PC-3 (cell line): Measurements from ENCODE around the gene LRRC3. TPM values are rescaled to one million over a fixed set of nuclear protein-coding genes. Genes with fewer than 3 reads are reported as not detected.

ENCODE experiments used
- ATAC-seq: fragments of 200-7000 bp; cut with Tn5 transposase; 2 replicates; pipeline ENCODE4 v1.9.1; 2020; ENCODE audit warnings: mild to moderate bottlenecking, moderate library complexity
- BruUV-seq: library from RNA; stranded (reverse); fragments of 400-500 nt; replicated peaks from 2 replicates; lab custom pipeline; 2021; lab: Mats Ljungman, UMichigan
- CTCF ChIA-PET: fragments of 300-600 bp; sonication (Branson Sonifier 250); formaldehyde crosslinking; loops from one replicate; lab custom pipeline; 2022; ENCODE audit warnings: antibody characterized with exemption; lab: Charles Lee
- POLR2A ChIA-PET: fragments of 300-600 bp; sonication (Branson Sonifier 250); formaldehyde crosslinking; loops from one replicate; lab custom pipeline; 2022; ENCODE audit warnings: antibody characterized with exemption; ENCODE audit not compliant: unreplicated experiment; lab: Charles Lee
- DNase-seq: peaks from one replicate; pipeline ENCODE4 v3.0.0-alpha.2; 2015
- H2AFZ ChIP-seq: fragments of 300-600 bp; sonication (generic); 2 replicates; pipeline ENCODE4 v1.6.0; 2016; ENCODE audit warnings: antibody characterized with exemption, low read length
- H3F3A ChIP-seq: fragments of 300-600 bp; sonication (generic); one replicate; pipeline ENCODE4 v1.6.0; 2017; ENCODE audit warnings: antibody characterized with exemption, low read length, control low read depth, mild to moderate bottlenecking; ENCODE audit not compliant: unreplicated experiment
- H3K27ac ChIP-seq: fragments of 300-600 bp; sonication (generic); 2 replicates; pipeline ENCODE4 v1.5.1; 2016; ENCODE audit warnings: mild to moderate bottlenecking, low read length
- H3K27me3 ChIP-seq: fragments of 300-600 bp; sonication (generic); 2 replicates; pipeline ENCODE4 v1.6.1; 2016; ENCODE audit warnings: low read length, mixed read lengths
- H3K36me3 ChIP-seq: fragments of 300-600 bp; sonication (generic); 2 replicates; pipeline ENCODE4 v1.6.1; 2016; ENCODE audit warnings: low read depth, mixed run types, low read length, mixed read lengths
- H3K4me1 ChIP-seq: fragments of 300-600 bp; sonication (generic); 2 replicates; pipeline ENCODE4 v1.5.1; 2016; ENCODE audit warnings: low read length; ENCODE audit not compliant: insufficient read depth
- H3K4me2 ChIP-seq: fragments of 300-600 bp; sonication (generic); 2 replicates; pipeline ENCODE4 v1.6.0; 2016; ENCODE audit warnings: low read length
- H3K4me3 ChIP-seq: fragments of 300-600 bp; sonication (generic); 2 replicates; pipeline ENCODE4 v1.5.1; 2016; ENCODE audit warnings: mild to moderate bottlenecking, low read length, mixed read lengths
- H3K79me2 ChIP-seq: fragments of 300-600 bp; sonication (generic); 2 replicates; pipeline ENCODE4 v1.6.1; 2017; ENCODE audit warnings: low read length, mixed read lengths
- H3K9ac ChIP-seq: fragments of 300-600 bp; sonication (generic); 2 replicates; pipeline ENCODE4 v1.6.0; 2016; ENCODE audit warnings: mild to moderate bottlenecking, low read length
- H3K9me2 ChIP-seq: fragments of 300-600 bp; sonication (generic); replicated peaks from 2 replicates; pipeline ENCODE4 v1.6.1; 2016; ENCODE audit warnings: mixed run types, low read length, mixed read lengths
- H3K9me3 ChIP-seq: fragments of 300-600 bp; sonication (generic); 2 replicates; pipeline ENCODE4 v1.6.1; 2016; ENCODE audit warnings: low read length, mixed read lengths
- H4K20me1 ChIP-seq: fragments of 300-600 bp; sonication (generic); 2 replicates; pipeline ENCODE4 v1.6.1; 2016; ENCODE audit warnings: low read length, mixed read lengths
- EZH2 ChIP-seq: fragments of 300-600 bp; sonication (generic); IDR thresholded peaks from one replicate; pipeline ENCODE4 v1.6.1; 2017; ENCODE audit warnings: antibody characterized with exemption, mild to moderate bottlenecking, low read length; ENCODE audit not compliant: unreplicated experiment
- EZH2phosphoT487 ChIP-seq: fragments of 300-600 bp; sonication (generic); IDR thresholded peaks from 2 replicates; pipeline ENCODE4 v1.6.1; 2018; ENCODE audit warnings: mild to moderate bottlenecking, antibody characterized with exemption, low read length, borderline replicate concordance
- intact Hi-C: fragments of 100-400 bp; cut with micrococcal nuclease; formaldehyde crosslinking; loops from 2 replicates; pipeline ENCODE4 v1.9.0; 2023
- total RNA-seq: library from RNA; depleted of rRNA; stranded (reverse); fragments of >200 nt; gene quantifications from 2 replicates; pipeline ENCODE4 v1.2.3, GENCODE V29; 2014
- TF ChIP-seq, protein P1 (sequence below): fragments of 300-600 bp; sonication (generic); conservative IDR thresholded peaks from 2 replicates; pipeline ENCODE4 v1.5.1; 2017; ENCODE audit warnings: antibody characterized with exemption, low read depth, mild to moderate bottlenecking, low read length

LRRC3 gene
- total RNA-seq, 1 experiment from 2014 or later = 3.1 TPM

- ATAC-seq (no peak), DNase-seq (no peak)
- ChIA-PET CTCF (interaction anchor here (0.6 kb wide), 1 partner anchor 136 kb away, joined by 4 read pairs; no protein-coding TSS in a partner anchor), POLR2A (no interaction called here)
- no peak overlapping the region for H3K4me2 ChIP-seq
- no peaks in the 10 kb centered on the region for H3K36me3 ChIP-seq
- no peak overlapping the region for H3K9ac ChIP-seq
- H4K20me1 ChIP-seq = no peaks in the 10 kb centered on the region
- no peaks in the 10 kb centered on the region; the same call in 1 of the 2 replicates for H3K4me1 ChIP-seq
- TF ChIP-seq, protein P1, sequence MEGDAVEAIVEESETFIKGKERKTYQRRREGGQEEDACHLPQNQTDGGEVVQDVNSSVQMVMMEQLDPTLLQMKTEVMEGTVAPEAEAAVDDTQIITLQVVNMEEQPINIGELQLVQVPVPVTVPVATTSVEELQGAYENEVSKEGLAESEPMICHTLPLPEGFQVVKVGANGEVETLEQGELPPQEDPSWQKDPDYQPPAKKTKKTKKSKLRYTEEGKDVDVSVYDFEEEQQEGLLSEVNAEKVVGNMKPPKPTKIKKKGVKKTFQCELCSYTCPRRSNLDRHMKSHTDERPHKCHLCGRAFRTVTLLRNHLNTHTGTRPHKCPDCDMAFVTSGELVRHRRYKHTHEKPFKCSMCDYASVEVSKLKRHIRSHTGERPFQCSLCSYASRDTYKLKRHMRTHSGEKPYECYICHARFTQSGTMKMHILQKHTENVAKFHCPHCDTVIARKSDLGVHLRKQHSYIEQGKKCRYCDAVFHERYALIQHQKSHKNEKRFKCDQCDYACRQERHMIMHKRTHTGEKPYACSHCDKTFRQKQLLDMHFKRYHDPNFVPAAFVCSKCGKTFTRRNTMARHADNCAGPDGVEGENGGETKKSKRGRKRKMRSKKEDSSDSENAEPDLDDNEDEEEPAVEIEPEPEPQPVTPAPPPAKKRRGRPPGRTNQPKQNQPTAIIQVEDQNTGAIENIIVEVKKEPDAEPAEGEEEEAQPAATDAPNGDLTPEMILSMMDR = no peak
- TF ChIP-seq EZH2 (no peak), EZH2phosphoT487 (no peak)
- intact Hi-C loops = no loop called here
- no peaks in the 10 kb centered on the region for H3K79me2 ChIP-seq
- H3K9me3 ChIP-seq = no peaks in the 10 kb centered on the region
- H3F3A ChIP-seq = no peaks in the 10 kb centered on the region
- no peak overlapping the region for H3K27ac ChIP-seq
- H3K27me3 ChIP-seq = no peaks in the 10 kb centered on the region
- H3K9me2 ChIP-seq = no peaks in the 10 kb centered on the region
- H2AFZ ChIP-seq = no peak overlapping the region
- no peak overlapping the region for H3K4me3 ChIP-seq
- BruUV-seq = no TSS peak
Observed at GRCh38 chr21:44478124-44478800, 23.0 kb downstream of the LRRC3 start.

- CTCF ChIA-PET = no interaction called here
- POLR2A ChIA-PET = no interaction called here
- DNase-seq = no peak
Observed at GRCh38 chr21:44478801-44479167, 23.5 kb downstream of the LRRC3 start.

More at GRCh38 chr21:44478801-44479167, 23.5 kb downstream of the LRRC3 start:
- H4K20me1 ChIP-seq = no peaks in the 10 kb centered on the region
- no peak for ATAC-seq
- H3K9me3 ChIP-seq = no peaks in the 10 kb centered on the region
- no peaks in the 10 kb centered on the region for H3K27me3 ChIP-seq
- no peak overlapping the region for H3K27ac ChIP-seq
- no peaks in the 10 kb centered on the region; the same call in 1 of the 2 replicates for H3K4me1 ChIP-seq
- no peak overlapping the region for H3K9ac ChIP-seq
- no peak overlapping the region for H3K4me3 ChIP-seq
- H3K79me2 ChIP-seq = no peaks in the 10 kb centered on the region
- H3K9me2 ChIP-seq = no peaks in the 10 kb centered on the region
- BruUV-seq = no TSS peak
- H3K36me3 ChIP-seq = no peaks in the 10 kb centered on the region
- no peak for TF ChIP-seq EZH2
- TF ChIP-seq, protein P1 = no peak
- no peak for TF ChIP-seq EZH2phosphoT487
- H3F3A ChIP-seq = no peaks in the 10 kb centered on the region
- no peak overlapping the region for H3K4me2 ChIP-seq
- no peak overlapping the region for H2AFZ ChIP-seq
- intact Hi-C loops = no loop called here
